NCI-H146 treated with DMSO at 0.1 percent for 48 hours (cell line): ENCODE data around the gene NRXN3.
"Not testable (repeated sequence)": the region's sequence is repeated elsewhere in the genome, so short reads cannot be mapped to it uniquely, and the experiment has no call there.

Experiments
- DNase-seq: peaks from one replicate; lab custom pipeline; 2025; ENCODE audit not compliant: unreplicated experiment; lab: John Stamatoyannopoulos, UW

Gene NRXN3

GRCh38 chr14:78401866-78402265, 231.7 kb downstream of the NRXN3 start:
- DNase-seq: no peak

GRCh38 chr14:78403278-78403815, 233.2 kb downstream of the NRXN3 start:
- no peak for DNase-seq

GRCh38 chr14:78405079-78405856, 235.1 kb downstream of the NRXN3 start:
- peak; percentile 18 for DNase-seq

GRCh38 chr14:78412475-78412874, 242.3 kb downstream of the NRXN3 start:
- DNase-seq: no peak

- DNase-seq: no peak
Observed at GRCh38 chr14:78414172-78414571, 244.0 kb downstream of the NRXN3 start.

- DNase-seq: no peak
Observed at GRCh38 chr14:78417532-78417931, 247.4 kb downstream of the NRXN3 start.

GRCh38 chr14:78424311-78424710, 254.1 kb downstream of the NRXN3 start:
- DNase-seq: no peak

- no peak for DNase-seq
Observed at GRCh38 chr14:78425330-78425729, 255.2 kb downstream of the NRXN3 start.

GRCh38 chr14:78425782-78426181, 255.6 kb downstream of the NRXN3 start:
- no peak for DNase-seq

GRCh38 chr14:78432046-78432445, 261.9 kb downstream of the NRXN3 start:
- no peak for DNase-seq

GRCh38 chr14:78437448-78437847, 267.3 kb downstream of the NRXN3 start:
- not testable (repeated sequence) for DNase-seq

GRCh38 chr14:78440356-78440894, 270.3 kb downstream of the NRXN3 start:
- peak; percentile 8 for DNase-seq

GRCh38 chr14:78443834-78444233, 273.7 kb downstream of the NRXN3 start:
- no peak for DNase-seq

- no peak for DNase-seq
Observed at GRCh38 chr14:78445275-78445674, 275.1 kb downstream of the NRXN3 start.

- no peak for DNase-seq
Observed at GRCh38 chr14:78446807-78447206, 276.6 kb downstream of the NRXN3 start.

GRCh38 chr14:78448164-78449094, 278.3 kb downstream of the NRXN3 start:
- peak; percentile 17 for DNase-seq

GRCh38 chr14:78450669-78451318, 280.6 kb downstream of the NRXN3 start:
- no peak for DNase-seq

- no peak for DNase-seq
Observed at GRCh38 chr14:78451319-78451695, 281.1 kb downstream of the NRXN3 start.

GRCh38 chr14:78455896-78456435, 285.8 kb downstream of the NRXN3 start:
- DNase-seq: no peak

- DNase-seq: no peak
Observed at GRCh38 chr14:78469947-78470346, 299.8 kb downstream of the NRXN3 start.
